Tibial nerve (tissue), 4 donors: ENCODE measurements around the gene VWA7.

ENCODE experiments used
- CTCF ChIP-seq, 5 experiments: fragments of 200-600 bp in 3 of 5; fragments of 450-650 bp in 2 of 5; sonication (generic) in 3 of 5; IDR thresholded peaks; one replicate each; pipeline ENCODE4 v1.5.1; 2016 to 2019; ENCODE audit warnings: antibody characterized with exemption in 5 of 5, mild to moderate bottlenecking in 3 of 5, moderate library complexity in 2 of 5
- EP300 ChIP-seq, 2 donors: sonication (generic); formaldehyde crosslinking; IDR thresholded peaks; one replicate each; pipeline ENCODE4 v1.6.1; 2017; ENCODE audit warnings: antibody characterized with exemption in 2 of 2, mild to moderate bottlenecking in 1 of 2
- POLR2A ChIP-seq, 2 donors: fragments of 450-650 bp; IDR thresholded peaks; one replicate each; pipeline ENCODE4 v1.6.1; 2017; ENCODE audit warnings: antibody characterized with exemption in 2 of 2, mild to moderate bottlenecking in 2 of 2, moderate library complexity in 2 of 2

GRCh38 chr6:31763619-31763940 is 13.5 kb downstream of the VWA7 start:
- TF ChIP-seq POLR2A (IDR thresholded peaks at IDR 0.05) = no peak
- TF ChIP-seq CTCF (IDR thresholded peaks at IDR 0.05) = no peak
- TF ChIP-seq EP300 (IDR thresholded peaks at IDR 0.05) = no peak
